A549 treated with AZD9567 at 1 μM for 4 hours (cell line): Measurements from ENCODE around the gene AMHR2. TPM values are rescaled to one million over a fixed set of nuclear protein-coding genes. Genes with fewer than 3 reads are reported as not detected.

Source experiments
- total RNA-seq: library from RNA; stranded (reverse); fragments of 200-300 nt; extraction: Qiagen RNA extraction; gene quantifications from 5 replicates; pipeline ENCODE4 v1.2.3, GENCODE V29; 2022; ENCODE audit not compliant: insufficient read depth

AMHR2 gene
- total RNA-seq, result 0.82 to 1.2 TPM (median 0.97 TPM) in 4 of 5 replicates, not detected in the other

GRCh38 chr12:53423597-53423996, at the start of gene AMHR2:
Gene AMHR2, plus strand, starts transcription at chr12:53423855. Its CDS starts 80 bp downstream, at chr12:53423935.

GRCh38 chr12:53380104-53380793, 43.4 kb upstream of the AMHR2 start, which contains the start of gene SP1:
Gene SP1, plus strand, starts transcription at chr12:53380176. Its CDS starts 116 bp downstream, at chr12:53380292.

GRCh38 chr12:53441040-53441833, 17.6 kb downstream of the AMHR2 start, which contains the start of gene PRR13:
Gene PRR13, plus strand, starts transcription at chr12:53441734. Its CDS starts 981 bp downstream, at chr12:53442715.

GRCh38 chr12:53451661-53452158, 28.1 kb downstream of the AMHR2 start, which contains the start of gene PCBP2:
Gene PCBP2, plus strand, starts transcription at chr12:53452102. Its CDS starts 2,699 bp downstream, at chr12:53454801.

Other genes starting within 250 kb of the AMHR2 start
- gene ZNF740, start 243.1 kb upstream of the AMHR2 start, total RNA-seq, result 9.3 to 16.7 TPM (median 14.9 TPM) in 5 replicates
- 3.9 to 7.6 TPM (median 6.5 TPM) in 5 replicates for gene CSAD, start 242.9 kb upstream of the AMHR2 start, total RNA-seq
- 0.24 to 0.51 TPM (median 0.38 TPM) in 4 of 5 replicates, not detected in the other for gene ITGB7, start 216.6 kb upstream of the AMHR2 start, total RNA-seq
- gene RARG, start 191.6 kb upstream of the AMHR2 start, total RNA-seq, result 18.2 to 24.2 TPM (median 21.9 TPM) in 5 replicates
- gene ESPL1, start 155.6 kb upstream of the AMHR2 start, total RNA-seq, result 16.5 to 20.8 TPM (median 19.4 TPM) in 5 replicates
- gene PFDN5, start 128.3 kb upstream of the AMHR2 start, total RNA-seq, result 462 to 512 TPM (median 505 TPM) in 5 replicates
- 85.7 to 101 TPM (median 88.3 TPM) in 5 replicates for gene MYG1, start 124.2 kb upstream of the AMHR2 start, total RNA-seq
- gene AAAS, start 102.2 kb upstream of the AMHR2 start, total RNA-seq, result 78.3 to 97.9 TPM (median 80.5 TPM) in 5 replicates
- 0.03 TPM in 2 of 5 replicates, not detected in the others for gene SP7, start 87.5 kb upstream of the AMHR2 start, total RNA-seq
- gene SP1, start 43.7 kb upstream of the AMHR2 start, total RNA-seq, result 18.7 to 23.4 TPM (median 21.2 TPM) in 5 replicates
- 241 to 345 TPM (median 303 TPM) in 5 replicates for gene PRR13, start 17.9 kb downstream of the AMHR2 start, total RNA-seq
- gene PCBP2, start 28.2 kb downstream of the AMHR2 start, total RNA-seq, result 639 to 671 TPM (median 649 TPM) in 5 replicates
- gene MAP3K12, start 75.6 kb downstream of the AMHR2 start, total RNA-seq, result 5.3 to 15.1 TPM (median 12.7 TPM) in 5 replicates
- gene TARBP2, start 77.4 kb downstream of the AMHR2 start, total RNA-seq, result 42.4 to 57.5 TPM (median 52.6 TPM) in 5 replicates
- gene NPFF, start 83.6 kb downstream of the AMHR2 start, total RNA-seq, result 0.20 TPM in 1 of 5 replicates, not detected in the others
- 18.1 to 21.6 TPM (median 18.2 TPM) in 5 replicates for gene ATF7, start 202.5 kb downstream of the AMHR2 start, total RNA-seq